GM06990 (cell line): ENCODE results near the gene CDH26.

Experiments
- DNase-seq: peaks from one replicate; pipeline ENCODE4 v3.0.0-alpha.2; 2011; ENCODE audit not compliant: insufficient read length; ENCODE audit errors: extremely low read depth
- H3K27me3 ChIP-seq: replicated peaks from 2 replicates; pipeline ENCODE4 v1.6.0; 2011; ENCODE audit warnings: low read length; ENCODE audit not compliant: control insufficient read depth, insufficient read depth
- H3K36me3 ChIP-seq: 2 replicates; pipeline ENCODE4 v1.5.1; 2011; ENCODE audit warnings: low read length; ENCODE audit not compliant: control insufficient read depth, insufficient read depth
- H3K4me3 ChIP-seq: replicated peaks from 2 replicates; pipeline ENCODE4 v1.5.1; 2011; ENCODE audit warnings: low read depth, mild to moderate bottlenecking, control low read depth, low read length
- CTCF ChIP-seq: IDR thresholded peaks from 2 replicates; pipeline ENCODE4 v1.5.1; 2011; ENCODE audit warnings: low read length, control low read depth, mild to moderate bottlenecking, inconsistent platforms; ENCODE audit not compliant: insufficient read depth, poor library complexity, severe bottlenecking

CDH26 gene

GRCh38 chr20:59925359-59925758 lies 32.9 kb upstream of the CDH26 start:
- DNase-seq: no peak
- no peak for TF ChIP-seq CTCF
- H3K36me3 ChIP-seq: no peaks in the 10 kb centered on the region
- no peaks in the 10 kb centered on the region for H3K27me3 ChIP-seq
- H3K4me3 ChIP-seq: no peak overlapping the region

- no peaks in the 10 kb centered on the region for H3K36me3 ChIP-seq
- no peak overlapping the region for H3K4me3 ChIP-seq
- H3K27me3 ChIP-seq: no peaks in the 10 kb centered on the region
- no peak for DNase-seq
- TF ChIP-seq CTCF: no peak
Measured at GRCh38 chr20:59925899-59926298, 32.3 kb upstream of the CDH26 start.

GRCh38 chr20:59931511-59932312 lies 26.5 kb upstream of the CDH26 start:
- H3K4me3 ChIP-seq: no peak overlapping the region
- no peak for TF ChIP-seq CTCF
- no peaks in the 10 kb centered on the region for H3K36me3 ChIP-seq
- no peaks in the 10 kb centered on the region for H3K27me3 ChIP-seq
- no peak for DNase-seq

GRCh38 chr20:59932616-59933295 lies 25.5 kb upstream of the CDH26 start:
- no peak for TF ChIP-seq CTCF
- H3K4me3 ChIP-seq: no peak overlapping the region
- no peaks in the 10 kb centered on the region for H3K27me3 ChIP-seq
- no peaks in the 10 kb centered on the region for H3K36me3 ChIP-seq
- no peak for DNase-seq

- peak; percentile 47 for DNase-seq
- H3K4me3 ChIP-seq: no peak within 1 kb of the TSS; the same call in 1 of the 2 replicates
- H3K27me3 ChIP-seq: no peaks in the 10 kb centered on the region
- TF ChIP-seq CTCF: no peak
- no peaks in the 10 kb centered on the region for H3K36me3 ChIP-seq
Measured at GRCh38 chr20:59933296-59933848, 24.9 kb upstream of the CDH26 start, which contains the start of gene SYCP2. Gene SYCP2 (minus strand): TSS chr20:59933637. CDS start chr20:59922413, 11,224 bp downstream.
